ENCODE results near the gene AQR. TPM values are rescaled to one million over a fixed set of nuclear protein-coding genes. Genes with fewer than 3 reads are reported as not detected.

The AQR gene
- total and polyA plus RNA-seq, 2 of the 13 experiments (the other 11 are each of a cell fraction or from before 2014, with no cell fraction given), result 18.7 to 31.3 TPM

GRCh38 chr15:34944936-34945335, 24.6 kb downstream of the AQR start:
- BruUV-seq (replicated peaks), result no TSS peak
- ChIA-PET POLR2A (no interaction called here), CTCF (ENCODE audit: low intra/inter-chr PET ratio, low total read pairs) (no interaction called here)
- no peak overlapping the region for H3K9ac ChIP-seq (ENCODE audit: insufficient read depth, low read depth, low read length)
- no peaks in the 10 kb centered on the region for H3K79me2 ChIP-seq (ENCODE audit: insufficient read depth, low read length)
- TF ChIP-seq ZNF589 (CRISPR knock-in tag; conservative IDR thresholded peaks at IDR 0.05) (no peak), TRIM24 (CRISPR knock-in tag; IDR thresholded peaks at IDR 0.05) (no peak), AGO2 (optimal IDR thresholded peaks at IDR 0.05; ENCODE audit: low read depth, low read length) (no peak), SNAPC5 (CRISPR knock-in tag; IDR thresholded peaks at IDR 0.05; ENCODE audit: borderline replicate concordance) (no peak), ZNF746 (CRISPR knock-in tag; IDR thresholded peaks at IDR 0.05) (no peak), TBL1XR1 (IDR thresholded peaks at IDR 0.05; ENCODE audit: borderline replicate concordance, low read length, partially characterized antibody) (no peak), DMTF1 (CRISPR knock-in tag; IDR thresholded peaks at IDR 0.05) (no peak), PRMT3 (CRISPR knock-in tag; IDR thresholded peaks at IDR 0.05; ENCODE audit: borderline replicate concordance, low read depth) (no peak), ZNF792 (CRISPR knock-in tag; IDR thresholded peaks at IDR 0.05) (no peak), ZNF563 (CRISPR knock-in tag; IDR thresholded peaks at IDR 0.05) (no peak), ZNF446 (CRISPR knock-in tag; IDR thresholded peaks at IDR 0.05) (no peak), ZSCAN31 (CRISPR knock-in tag; IDR thresholded peaks at IDR 0.05; ENCODE audit: low read depth) (no peak), NKX3-1 (CRISPR knock-in tag; IDR thresholded peaks at IDR 0.05) (no peak), ZNF740 (CRISPR knock-in tag; IDR thresholded peaks at IDR 0.05) (no peak), KDM6A (CRISPR knock-in tag; IDR thresholded peaks at IDR 0.05; ENCODE audit: low read depth) (no peak), HOXA9 (CRISPR knock-in tag; IDR thresholded peaks at IDR 0.05; ENCODE audit: borderline replicate concordance) (no peak), ZBTB3 (CRISPR knock-in tag; IDR thresholded peaks at IDR 0.05; ENCODE audit: borderline replicate concordance, low read depth) (no peak), AKNA (CRISPR knock-in tag; IDR thresholded peaks at IDR 0.05; ENCODE audit: borderline replicate concordance) (no peak)
- H4K20me1 ChIP-seq (ENCODE audit: insufficient read depth, low read length), result no peaks in the 10 kb centered on the region
- H3K4me2 ChIP-seq (ENCODE audit: low read depth, low read length), result no peak overlapping the region
- intact Hi-C loops (cut with micrococcal nuclease; ENCODE audit: unreplicated experiment) (no loop called here), in situ Hi-C loops (cut with HindIII; ENCODE audit: extremely low pct_ligation_motif_present, low pct_unique_long_range_greater_than_20kb) (no loop called here)
- H3K27ac ChIP-seq (ENCODE audit: extremely low read length, insufficient read depth, low read length), result no peak overlapping the region
- no peak for FAIRE-seq
- no peak overlapping the region for H2AFZ ChIP-seq (ENCODE audit: low read length)
- peaks cover 2 to 35% of the 10 kb centered on the region in 2 experiments; a peak in 4 of 5 replicates for H3K36me3 ChIP-seq (replicated peaks in 1 of 2; ENCODE audit: control insufficient read depth in 1 of 2, insufficient read depth in 2 of 2, low read length in 2 of 2)
- H3K4me1 ChIP-seq (ENCODE audit: insufficient read depth, low read length), result no peaks in the 10 kb centered on the region
- no peaks in the 10 kb centered on the region for H3K9me3 ChIP-seq (ENCODE audit: low read length)
- no peaks in the 10 kb centered on the region for H3K27me3 ChIP-seq (ENCODE audit: control insufficient read depth in 1 of 2, insufficient read depth in 2 of 2, low read length in 2 of 2)
- 97% methylated on average over 3 of the region's 3 CpGs for WGBS (ENCODE audit: low lambda C conversion rate)
- H3K4me3 ChIP-seq (replicated peaks in 1 of 3; ENCODE audit: insufficient read depth in 1 of 3, low read depth in 2 of 3, low read length in 3 of 3), result no peak overlapping the region
- DNase-seq (ENCODE audit: low spot score), result no peak
- no peak for ATAC-seq
